Loucy (cell line): ENCODE data around the gene ADD2.

Source experiments
- CTCF ChIP-seq: fragments of 200-600 bp; sonication (generic); conservative IDR thresholded peaks from 2 replicates; pipeline ENCODE4 v1.5.1; 2014; ENCODE audit warnings: mild to moderate bottlenecking, antibody characterized with exemption, low read length
- EZH2phosphoT487 ChIP-seq: fragments of 200-600 bp; IDR thresholded peaks from 2 replicates; pipeline ENCODE4 v1.6.1; 2018; ENCODE audit warnings: antibody characterized with exemption, mild to moderate bottlenecking, moderate library complexity, borderline replicate concordance

GRCh38 chr2:70707706-70708105, 60.3 kb downstream of the ADD2 start:
- TF ChIP-seq CTCF (no peak), EZH2phosphoT487 (no peak)
